ENCODE data around the gene PPA2. TPM values are rescaled to one million over a fixed set of nuclear protein-coding genes. Genes with fewer than 3 reads are reported as not detected.

The PPA2 gene
- total RNA-seq, 1 experiment from 2014 or later: 54.6 TPM

GRCh38 chr4:105455182-105455581 is 18.7 kb downstream of the PPA2 start:
- ChIA-PET CTCF (no interaction called here), POLR2A (no interaction called here)
- ATAC-seq: no peak
- BruUV-seq (replicated peaks): no TSS peak
- Histone ChIP-seq H3K27me3 (ENCODE audit: control insufficient read depth, insufficient read depth, low read length) (no peaks in the 10 kb centered on the region), H3K27ac (ENCODE audit: low read length) (no peak overlapping the region), H3K4me1 (ENCODE audit: control insufficient read depth, insufficient read depth, low read length) (no peaks in the 10 kb centered on the region), H3K36me3 (ENCODE audit: control insufficient read depth, insufficient read depth, low read length) (no peaks in the 10 kb centered on the region), H3K4me3 (ENCODE audit: low read depth in 2 of 2, low read length in 2 of 2) (no peak overlapping the region), H3K9me3 (ENCODE audit: control insufficient read depth, insufficient read depth, low read depth, low read length) (no peaks in the 10 kb centered on the region)
- in situ Hi-C loops (cut with HindIII; ENCODE audit: low pct_unique_long_range_greater_than_20kb, low sequenced_read_pairs): no loop called here
- no peak for DNase-seq (ENCODE audit: low read depth, low spot score)
- TF ChIP-seq REST (IDR thresholded peaks at IDR 0.05; ENCODE audit: insufficient read depth in 1 of 2, low read depth in 2 of 2, low read length in 1 of 2) (no peak), TCF7L2 (IDR thresholded peaks at IDR 0.05; ENCODE audit: low read depth, low read length) (no peak), CTCF (IDR thresholded peaks at IDR 0.05) (no peak), SIN3A (IDR thresholded peaks at IDR 0.05; ENCODE audit: borderline replicate concordance, insufficient read depth, low read depth, low read length) (no peak), POLR2AphosphoS5 (IDR thresholded peaks at IDR 0.05; ENCODE audit: low read depth, low read length) (no peak)
- intact Hi-C loops (cut with micrococcal nuclease; ENCODE audit: unreplicated experiment): no loop called here

- CTCF ChIA-PET: interaction anchor here (0.6 kb wide), 2 partner anchors 19 to 703 kb away, joined by 3 read pairs; no protein-coding TSS in a partner anchor
- no peak for DNase-seq (ENCODE audit: low read depth, low spot score)
- intact Hi-C loops (cut with micrococcal nuclease; ENCODE audit: unreplicated experiment): no loop called here
- H3K27ac ChIP-seq (ENCODE audit: low read length): no peak overlapping the region
- POLR2A ChIA-PET: no interaction called here
- no peak for TF ChIP-seq POLR2AphosphoS5 (IDR thresholded peaks at IDR 0.05; ENCODE audit: low read depth, low read length)
- in situ Hi-C loops (cut with HindIII; ENCODE audit: low pct_unique_long_range_greater_than_20kb, low sequenced_read_pairs): no loop called here
- no peaks in the 10 kb centered on the region for H3K27me3 ChIP-seq (ENCODE audit: control insufficient read depth, insufficient read depth, low read length)
- H3K9me3 ChIP-seq (ENCODE audit: control insufficient read depth, insufficient read depth, low read depth, low read length): no peaks in the 10 kb centered on the region
- ATAC-seq: no peak
- no peaks in the 10 kb centered on the region for H3K36me3 ChIP-seq (ENCODE audit: control insufficient read depth, insufficient read depth, low read length)
- no peaks in the 10 kb centered on the region for H3K4me1 ChIP-seq (ENCODE audit: control insufficient read depth, insufficient read depth, low read length)
- H3K4me3 ChIP-seq (ENCODE audit: low read depth in 2 of 2, low read length in 2 of 2): no peak overlapping the region
- BruUV-seq (replicated peaks): no TSS peak
Observed at GRCh38 chr4:105453550-105454205, 20.2 kb downstream of the PPA2 start.

- H3K4me3 ChIP-seq (ENCODE audit: low read depth in 2 of 2, low read length in 2 of 2): no peak overlapping the region
- no peak overlapping the region for H3K27ac ChIP-seq (ENCODE audit: low read length)
- no peak for DNase-seq (ENCODE audit: low read depth, low spot score)
- in situ Hi-C loops (cut with HindIII; ENCODE audit: low pct_unique_long_range_greater_than_20kb, low sequenced_read_pairs) (no loop called here), intact Hi-C loops (cut with micrococcal nuclease; ENCODE audit: unreplicated experiment) (no loop called here)
- no peaks in the 10 kb centered on the region for H3K9me3 ChIP-seq (ENCODE audit: control insufficient read depth, insufficient read depth, low read depth, low read length)
- TF ChIP-seq POLR2AphosphoS5 (IDR thresholded peaks at IDR 0.05; ENCODE audit: low read depth, low read length) (no peak), SIN3A (IDR thresholded peaks at IDR 0.05; ENCODE audit: borderline replicate concordance, insufficient read depth, low read depth, low read length) (no peak), CTCF (IDR thresholded peaks at IDR 0.05) (no peak), TCF7L2 (IDR thresholded peaks at IDR 0.05; ENCODE audit: low read depth, low read length) (no peak), REST (IDR thresholded peaks at IDR 0.05; ENCODE audit: insufficient read depth in 1 of 2, low read depth in 2 of 2, low read length in 1 of 2) (no peak)
- POLR2A ChIA-PET: no interaction called here
- BruUV-seq (replicated peaks): no TSS peak
- peaks cover 5% of the 10 kb centered on the region; the same call in 1 of the 2 replicates for H3K36me3 ChIP-seq (ENCODE audit: control insufficient read depth, insufficient read depth, low read length)
- CTCF ChIA-PET: no interaction called here
- no peak for ATAC-seq
- H3K27me3 ChIP-seq (ENCODE audit: control insufficient read depth, insufficient read depth, low read length): no peaks in the 10 kb centered on the region
- no peaks in the 10 kb centered on the region for H3K4me1 ChIP-seq (ENCODE audit: control insufficient read depth, insufficient read depth, low read length)
Observed at GRCh38 chr4:105451346-105451745, 22.5 kb downstream of the PPA2 start.
